ENCODE data around the gene LPXN. TPM values are rescaled to one million over a fixed set of nuclear protein-coding genes. Genes with fewer than 3 reads are reported as not detected.

LPXN gene
- total and polyA plus RNA-seq, 10 of the 15 experiments (the other 5 are each of a cell fraction or from before 2014, with no cell fraction given), result 131 to 349 (median 201) TPM

- TF ChIP-seq GABPA (IDR thresholded peaks at IDR 0.05; ENCODE audit: low read depth) (no peak), RELA (IDR thresholded peaks at IDR 0.05; ENCODE audit: borderline replicate concordance, partially characterized antibody) (no peak), RB1 (IDR thresholded peaks at IDR 0.05; ENCODE audit: borderline replicate concordance) (no peak), BACH1 (IDR thresholded peaks at IDR 0.05; ENCODE audit: borderline replicate concordance) (no peak)
Measured at GRCh38 chr11:58509748-58510147, 65.9 kb downstream of the LPXN start (continued).

- ATAC-seq (no peak), FAIRE-seq (no peak), DNase-seq (ENCODE audit: low read depth, low spot score) (no peak)
- Histone ChIP-seq H2AFZ (ENCODE audit: control insufficient read depth, low read depth, low read length) (no peak overlapping the region), H3K36me3 (ENCODE audit: control insufficient read depth in 2 of 2, insufficient read depth in 2 of 2, low read length in 1 of 2) (no peaks in the 10 kb centered on the region), H3K4me3 (no peak overlapping the region), H3K27me3 (replicated peaks in 1 of 2; ENCODE audit: control insufficient read depth in 2 of 2, insufficient read depth in 2 of 2, low read length in 1 of 2) (no peaks in the 10 kb centered on the region), H3K79me2 (ENCODE audit: control insufficient read depth, insufficient read depth, low read length) (no peaks in the 10 kb centered on the region), H3K4me1 (ENCODE audit: control insufficient read depth, insufficient read depth, low read length) (peaks cover 4% of the 10 kb centered on the region; the same call in 1 of the 2 replicates), H4K20me1 (ENCODE audit: control insufficient read depth, insufficient read depth) (no peaks in the 10 kb centered on the region), H3K9me3 (replicated peaks; ENCODE audit: control insufficient read depth, insufficient read depth, low read length) (no peaks in the 10 kb centered on the region; the same call in 2 of the 3 replicates), H3K9ac (ENCODE audit: control insufficient read depth, insufficient read depth, low read length) (no peak overlapping the region), H3K27ac (ENCODE audit: control insufficient read depth, insufficient read depth) (no peak overlapping the region), H3K4me2 (ENCODE audit: control insufficient read depth, insufficient read depth) (no peak overlapping the region)
- SMC1A ChIA-PET (ENCODE audit: uncharacterized antibody, unreplicated experiment), result interaction anchor here (0.9 to 8.8 kb wide), 7 partner anchors 9 to 745 kb away, joined by 3 to 98 read pairs (median 5); no protein-coding TSS in a partner anchor
- no peak for TF ChIP-seq ZNF592 (IDR thresholded peaks at IDR 0.05)
- TF ChIP-seq CTCF (IDR thresholded peaks at IDR 0.05 in 2 of 3, conservative IDR thresholded peaks at IDR 0.05 in 1 of 3; ENCODE audit: control insufficient read depth in 2 of 3, extremely low read depth in 1 of 3, insufficient read depth in 1 of 3, low read depth in 3 of 3, low read length in 3 of 3), result no peak
- BruUV-seq (replicated peaks), result no TSS peak
- CTCF ChIA-PET, result interaction anchor here (0.9 to 11.7 kb wide), 5 partner anchors 13 to 710 kb away, joined by 3 to 88 read pairs (median 5); no protein-coding TSS in a partner anchor
- intact Hi-C loops (cut with micrococcal nuclease; ENCODE audit: unreplicated experiment) (loop anchor here (10.0 kb wide), 1 partner anchor 1164 kb away; no protein-coding TSS in a partner anchor), in situ Hi-C loops (cut with MboI) (loop anchor here (25.0 kb wide), 2 partner anchors 697 to 1172 kb away; partner anchors contain the start of genes P2RX3 and SSRP1)
- RAD21 ChIA-PET (ENCODE audit: unreplicated experiment), result interaction anchor here (1.1 to 2.1 kb wide), 5 partner anchors 12 to 119 kb away, joined by 3 to 13 read pairs (median 4); no protein-coding TSS in a partner anchor
- POLR2A ChIA-PET, result interaction anchor here (1.7 kb wide), 1 partner anchor 13 kb away, joined by 5 read pairs; no protein-coding TSS in a partner anchor
Measured at GRCh38 chr11:58508814-58509213, 66.8 kb downstream of the LPXN start.

Measured in GM12878 (cell line).